Measurements from ENCODE around the gene CCDC171.

- TF ChIP-seq CTCF (IDR thresholded peaks at IDR 0.05; ENCODE audit: insufficient read depth, low read length, poor library complexity, severe bottlenecking) (no peak), EZH2phosphoT487 (conservative IDR thresholded peaks at IDR 0.05; ENCODE audit: low read length) (no peak)
These were observed 87.3 kb downstream of the CCDC171 start for GRCh38 chr9:15640121-15640520.

Measured in SU-DHL-6 (cell line).